ENCODE results near the gene CDYL2.

CDYL2 gene

GRCh38 chr16:80554033-80554432, 250.4 kb downstream of the CDYL2 start:
- Histone ChIP-seq H3K36me3 (ENCODE audit: control insufficient read depth, insufficient read depth, low read length) (no peaks in the 10 kb centered on the region), H3K9me3 (ENCODE audit: control insufficient read depth, low read length) (no peaks in the 10 kb centered on the region), H3K4me3 (ENCODE audit: insufficient read depth, low read depth, low read length) (no peak overlapping the region), H3K4me1 (ENCODE audit: control insufficient read depth, insufficient read depth, low read length) (no peaks in the 10 kb centered on the region), H3K27ac (ENCODE audit: insufficient read depth, low read depth, low read length, poor library complexity, severe bottlenecking) (no peak overlapping the region), H3K27me3 (ENCODE audit: control insufficient read depth, insufficient read depth, low read length, poor library complexity, severe bottlenecking) (peaks cover 12% of the 10 kb centered on the region)
- WGBS, 2 experiments: 40 to 42% methylated on average over 2 of the region's 2 CpGs

GRCh38 chr16:80552277-80552676, 252.1 kb downstream of the CDYL2 start:
- Histone ChIP-seq H3K27ac (ENCODE audit: insufficient read depth, low read depth, low read length, poor library complexity, severe bottlenecking) (no peak overlapping the region), H3K4me1 (ENCODE audit: control insufficient read depth, insufficient read depth, low read length) (no peaks in the 10 kb centered on the region), H3K27me3 (ENCODE audit: control insufficient read depth, insufficient read depth, low read length, poor library complexity, severe bottlenecking) (peaks cover 18% of the 10 kb centered on the region), H3K9me3 (ENCODE audit: control insufficient read depth, low read length) (no peaks in the 10 kb centered on the region), H3K4me3 (ENCODE audit: insufficient read depth, low read depth, low read length) (no peak overlapping the region), H3K36me3 (ENCODE audit: control insufficient read depth, insufficient read depth, low read length) (no peaks in the 10 kb centered on the region)
- 87% methylated on average over 5 of the region's 5 CpGs for WGBS, 2 experiments

Measured in ectodermal cell (in vitro differentiated cells).